Natural killer cell treated with Interleukin-12 subunit alpha and Interleukin-12 subunit beta and Interleukin-15 and Interleukin-18, amount 100 ng/mL, for 72 hours (primary cell): ENCODE measurements around the gene RAB3IL1. TPM values are rescaled to one million over a fixed set of nuclear protein-coding genes. Genes with fewer than 3 reads are reported as not detected.

Experiments
- total RNA-seq, 2 donors: library from RNA; stranded (reverse); gene quantifications; one replicate each; pipeline ENCODE4 v1.2.3, GENCODE V29; 2022

Gene RAB3IL1
- total RNA-seq, 2 donors from 2014 or later: not detected

Other genes with a start within 250 kb of the RAB3IL1 start
- gene DAGLA, start 237.2 kb downstream of the RAB3IL1 start, total RNA-seq: under 1 TPM; 0.08 to 0.10 TPM
- 1 to 10 TPM; 3.7 to 5.5 TPM for gene MYRF, start 164.9 kb downstream of the RAB3IL1 start, total RNA-seq
- gene TMEM258, start 125.0 kb downstream of the RAB3IL1 start, total RNA-seq: 100 to 1,000 TPM; 119 to 133 TPM
- gene FEN1, start 124.7 kb downstream of the RAB3IL1 start, total RNA-seq: 100 to 1,000 TPM in 1 of 2 donors, 10 to 100 TPM in 1; 75.8 to 155 TPM
- gene FADS1, start 100.6 kb downstream of the RAB3IL1 start, total RNA-seq: 10 to 100 TPM; 50.4 to 56.5 TPM
- 10 to 100 TPM; 69.1 to 90.1 TPM for gene FADS2, start 89.3 kb downstream of the RAB3IL1 start, total RNA-seq
- 10 to 100 TPM; 13.2 to 14.0 TPM for gene FADS3, start 26.0 kb downstream of the RAB3IL1 start, total RNA-seq
- gene BEST1, start 32.8 kb upstream of the RAB3IL1 start, total RNA-seq: 1 to 10 TPM; 1.0 to 1.9 TPM
- gene FTH1, start 50.1 kb upstream of the RAB3IL1 start, total RNA-seq: over 10,000 TPM in 1 of 2 donors, 1,000 to 10,000 TPM in 1; 5,097 to 40,662 TPM
- 100 to 1,000 TPM in 1 of 2 donors, 10 to 100 TPM in 1; 74.4 to 135 TPM for gene INCENP, start 206.4 kb upstream of the RAB3IL1 start, total RNA-seq